ENCODE measurements around the gene SPECC1.

DNA sequence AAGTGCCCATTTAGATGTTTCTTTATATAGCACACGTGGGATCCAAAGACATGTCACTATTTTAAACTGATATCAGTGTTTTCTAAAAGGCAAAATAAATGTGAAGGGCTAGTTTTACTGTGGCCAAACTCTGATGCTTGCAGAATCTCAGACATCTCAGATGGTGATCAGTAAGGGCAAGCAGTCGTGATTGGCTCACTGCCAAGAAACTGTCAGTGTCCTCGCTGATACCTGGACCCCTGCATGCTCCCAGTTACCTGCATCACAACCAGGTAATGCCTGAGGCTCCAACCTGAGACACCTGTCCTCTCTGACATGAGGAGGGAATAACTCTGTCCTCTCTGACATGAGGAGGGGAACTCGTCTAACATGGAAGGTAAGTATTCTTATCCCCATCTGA, 114.0 kb downstream of the SPECC1 start:
- TF ChIP-seq POLR2A (IDR thresholded peaks at IDR 0.05) (no peak), CTCF (IDR thresholded peaks at IDR 0.05) (no peak), POLR2AphosphoS5 (IDR thresholded peaks at IDR 0.05) (no peak), EP300 (IDR thresholded peaks at IDR 0.05) (no peak)

All from sigmoid colon (tissue), 4 donors.